Muscle of leg (tissue), 11 donors: ENCODE measurements around the gene ARSB. TPM values are rescaled to one million over a fixed set of nuclear protein-coding genes. Genes with fewer than 3 reads are reported as not detected.
A peak's percentile ranks its signal among the peaks of the same experiment; 100 is the strongest.

ENCODE experiments used
- DNase-seq: peaks from one replicate; pipeline ENCODE4 v3.0.0; 2013
- H3K27ac ChIP-seq: one replicate; pipeline ENCODE4 v1.5.1; 2013; ENCODE audit warnings: mild to moderate bottlenecking, low read length, control low read depth
- H3K27me3 ChIP-seq: one replicate; pipeline ENCODE4 v1.6.1; 2013; ENCODE audit warnings: low read length; ENCODE audit not compliant: control insufficient read depth, insufficient read depth
- H3K36me3 ChIP-seq: one replicate; pipeline ENCODE4 v1.6.1; 2013; ENCODE audit warnings: low read length; ENCODE audit not compliant: control insufficient read depth, insufficient read depth
- H3K4me1 ChIP-seq: one replicate; pipeline ENCODE4 v1.6.1; 2013; ENCODE audit warnings: low read length; ENCODE audit not compliant: control insufficient read depth, insufficient read depth
- H3K4me3 ChIP-seq: one replicate; pipeline ENCODE4 v1.5.1; 2013; ENCODE audit warnings: low read length, control low read depth
- H3K9me3 ChIP-seq: replicated peaks from 2 replicates; pipeline ENCODE4 v1.6.1; 2013; ENCODE audit warnings: low read depth, low read length; ENCODE audit not compliant: control insufficient read depth
- WGBS: methylation state at CpG from one replicate; pipeline ENCODE4 v1.1.5; 2013; ENCODE audit warnings: missing lambda C conversion rate; ENCODE audit not compliant: insufficient coverage; 5-methylcytosine and 5-hydroxymethylcytosine counted together
- polyA plus RNA-seq, 8 donors: library from polyadenylated mRNA; unstranded; fragments of 120-200 nt; gene quantifications; one replicate each; pipeline versions ENCODE4 v1.2.1 to v1.2.3, GENCODE V29; 2013; ENCODE audit warnings: inconsistent platforms in 1 of 8, low replicate concordance in 1 of 8; ENCODE audit not compliant: insufficient read length in 8 of 8, insufficient read depth in 1 of 8
- total RNA-seq: library from RNA; stranded (reverse); fragments of 120-200 nt; gene quantifications from one replicate; pipeline ENCODE4 v1.2.4, GENCODE V29; 2013

ARSB gene
- total and polyA plus RNA-seq, 9 donors = 15.2 to 27.6 (median 21.2) TPM

GRCh38 chr5:79002374-79002773, 17.3 kb upstream of the ARSB start:
- Histone ChIP-seq H3K9me3 (no peaks in the 10 kb centered on the region), H3K4me3 (no peak overlapping the region), H3K27me3 (peaks cover 2% of the 10 kb centered on the region), H3K4me1 (no peaks in the 10 kb centered on the region), H3K27ac (no peak overlapping the region), H3K36me3 (no peaks in the 10 kb centered on the region)
- no peak for DNase-seq
- no CpG with 5 or more reads among the region's 1 CpG for WGBS

- H3K4me3 ChIP-seq = no peak overlapping the region
- no peak for DNase-seq
- no peaks in the 10 kb centered on the region for H3K9me3 ChIP-seq
- no peak overlapping the region for H3K27ac ChIP-seq
- no peaks in the 10 kb centered on the region for H3K36me3 ChIP-seq
- H3K27me3 ChIP-seq = peaks cover 2% of the 10 kb centered on the region
- no peaks in the 10 kb centered on the region for H3K4me1 ChIP-seq
These were observed 16.4 kb upstream of the ARSB start for GRCh38 chr5:79001471-79001870.

- Histone ChIP-seq H3K27me3 (peaks cover 2% of the 10 kb centered on the region), H3K9me3 (no peaks in the 10 kb centered on the region), H3K36me3 (no peaks in the 10 kb centered on the region), H3K4me1 (no peaks in the 10 kb centered on the region), H3K4me3 (no peak overlapping the region), H3K27ac (no peak overlapping the region)
- WGBS = no CpG with 5 or more reads among the region's 2 CpGs
- no peak for DNase-seq
These were observed 12.0 kb upstream of the ARSB start for GRCh38 chr5:78997090-78997489.

GRCh38 chr5:78995521-78996007, 10.5 kb upstream of the ARSB start:
- no peak for DNase-seq
- H3K4me3 ChIP-seq = no peak overlapping the region
- peaks cover 2% of the 10 kb centered on the region for H3K27me3 ChIP-seq
- 90% methylated on average over 2 of the region's 2 CpGs for WGBS
- H3K4me1 ChIP-seq = no peaks in the 10 kb centered on the region
- no peak overlapping the region for H3K27ac ChIP-seq
- H3K36me3 ChIP-seq = no peaks in the 10 kb centered on the region
- no peaks in the 10 kb centered on the region for H3K9me3 ChIP-seq

GRCh38 chr5:78993165-78993564, 8.1 kb upstream of the ARSB start:
- Histone ChIP-seq H3K27me3 (peaks cover under 1% of the 10 kb centered on the region), H3K27ac (no peak overlapping the region), H3K9me3 (no peaks in the 10 kb centered on the region), H3K36me3 (no peaks in the 10 kb centered on the region), H3K4me1 (no peaks in the 10 kb centered on the region), H3K4me3 (no peak overlapping the region)
- DNase-seq = no peak

- Histone ChIP-seq H3K27me3 (no peaks in the 10 kb centered on the region), H3K27ac (no peak overlapping the region), H3K36me3 (no peaks in the 10 kb centered on the region), H3K9me3 (no peaks in the 10 kb centered on the region), H3K4me1 (no peaks in the 10 kb centered on the region), H3K4me3 (no peak overlapping the region)
- DNase-seq = no peak
- WGBS = no CpG with 5 or more reads among the region's 2 CpGs
These were observed 7.0 kb upstream of the ARSB start for GRCh38 chr5:78992146-78992545.

- Histone ChIP-seq H3K36me3 (no peaks in the 10 kb centered on the region), H3K9me3 (no peaks in the 10 kb centered on the region), H3K27me3 (no peaks in the 10 kb centered on the region), H3K27ac (no peak overlapping the region), H3K4me3 (no peak overlapping the region), H3K4me1 (peaks cover 7% of the 10 kb centered on the region)
- no peak for DNase-seq
- WGBS = 84% methylated on average over 8 of the region's 12 CpGs
These were observed 4.0 kb upstream of the ARSB start for GRCh38 chr5:78989080-78989479.

GRCh38 chr5:78985725-78986223, 664 bp upstream of the ARSB start:
- Histone ChIP-seq H3K9me3 (no peaks in the 10 kb centered on the region), H3K36me3 (no peaks in the 10 kb centered on the region), H3K27me3 (no peaks in the 10 kb centered on the region), H3K4me1 (peaks cover 14% of the 10 kb centered on the region), H3K4me3 (peak overlapping the region; percentile 65), H3K27ac (peak overlapping the region; percentile 93)
- WGBS = no CpG with 5 or more reads among the region's 11 CpGs
- DNase-seq = peak; percentile 60

- no peaks in the 10 kb centered on the region for H3K36me3 ChIP-seq
- H3K4me1 ChIP-seq = peaks cover 14% of the 10 kb centered on the region
- under 1% methylated on average over 72 of the region's 79 CpGs for WGBS
- H3K9me3 ChIP-seq = no peaks in the 10 kb centered on the region
- no peaks in the 10 kb centered on the region for H3K27me3 ChIP-seq
- peak overlapping the region; percentile 93 for H3K27ac ChIP-seq
- peak overlapping the region; percentile 65 for H3K4me3 ChIP-seq
- peak; percentile 96 for DNase-seq
These were observed 533 bp downstream of the ARSB start for GRCh38 chr5:78984439-78985115.

- no peaks in the 10 kb centered on the region for H3K27me3 ChIP-seq
- peak overlapping the region; percentile 93 for H3K27ac ChIP-seq
- H3K4me1 ChIP-seq = peaks cover 14% of the 10 kb centered on the region
- H3K36me3 ChIP-seq = no peaks in the 10 kb centered on the region
- no peaks in the 10 kb centered on the region for H3K9me3 ChIP-seq
- peak overlapping the region; percentile 65 for H3K4me3 ChIP-seq
- no peak for DNase-seq
- 0% methylated on average over 7 of the region's 17 CpGs for WGBS
These were observed 1.3 kb downstream of the ARSB start for GRCh38 chr5:78983601-78984438.
